ENCODE results near the gene EIF2B1.

DNA sequence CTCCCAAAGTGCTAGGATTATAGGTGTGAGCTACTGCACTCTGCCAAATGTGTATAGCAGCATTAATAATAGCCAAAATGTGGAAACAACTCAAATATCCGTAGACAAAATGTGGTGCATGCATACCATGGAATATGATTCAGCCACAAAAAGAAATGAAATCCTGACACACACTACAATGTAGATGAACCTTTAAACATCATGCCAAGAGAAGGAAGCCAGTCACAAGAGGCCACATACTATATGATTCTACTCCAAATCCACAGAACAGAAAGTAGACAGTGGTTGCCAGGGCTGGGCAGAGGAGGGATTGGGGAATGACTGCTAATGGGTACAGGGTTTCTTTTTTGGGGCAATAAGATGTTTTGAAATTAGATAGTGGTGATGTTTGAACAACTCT, 56.9 kb downstream of the EIF2B1 start:
- TF ChIP-seq CTCF (conservative IDR thresholded peaks at IDR 0.05; ENCODE audit: low read depth, low read length) (no peak), EZH2 (IDR thresholded peaks at IDR 0.05; ENCODE audit: low read length, unreplicated experiment) (no peak), EZH2phosphoT487 (IDR thresholded peaks at IDR 0.05; ENCODE audit: borderline replicate concordance, low read length) (no peak)
